GM18505 (cell line): ENCODE measurements around the gene GOT2.
"Not testable (repeated sequence)": the region's sequence is repeated elsewhere in the genome, so short reads cannot be mapped to it uniquely, and the experiment has no call there.

ENCODE experiments used
- ATAC-seq: cut with Tn5 transposase; IDR thresholded peaks from one replicate; pipeline ENCODE4 v1.9.1; 2021; ENCODE audit not compliant: unreplicated experiment
- POLR2A ChIP-seq: IDR thresholded peaks from 4 replicates; pipeline ENCODE4 v1.6.1; 2011; ENCODE audit warnings: borderline replicate concordance; ENCODE audit not compliant: insufficient read depth, insufficient read length; ENCODE audit errors: extremely low read depth

Gene GOT2

GRCh38 chr16:58732545-58733247, 1.4 kb downstream of the GOT2 start:
- no peak for TF ChIP-seq POLR2A
- peak; percentile 39 for ATAC-seq

- no peak for ATAC-seq
- TF ChIP-seq POLR2A, result no peak
Measured at GRCh38 chr16:58730724-58731370, 3.3 kb downstream of the GOT2 start.

GRCh38 chr16:58727796-58728568, 6.1 kb downstream of the GOT2 start:
- TF ChIP-seq POLR2A, result no peak
- ATAC-seq, result no peak

- TF ChIP-seq POLR2A, result no peak
- ATAC-seq, result no peak
Measured at GRCh38 chr16:58727028-58727781, 6.9 kb downstream of the GOT2 start.

GRCh38 chr16:58723109-58723508, 11.0 kb downstream of the GOT2 start:
- no peak for TF ChIP-seq POLR2A
- ATAC-seq, result no peak

- no peak for TF ChIP-seq POLR2A
Measured at GRCh38 chr16:58717994-58718393, 16.1 kb downstream of the GOT2 start.

GRCh38 chr16:58716468-58716867, 17.6 kb downstream of the GOT2 start:
- no peak for TF ChIP-seq POLR2A
- ATAC-seq, result no peak

More at GRCh38 chr16:58717994-58718393, 16.1 kb downstream of the GOT2 start:
- ATAC-seq, result no peak

GRCh38 chr16:58713742-58714141, 20.4 kb downstream of the GOT2 start:
- ATAC-seq, result no peak
- TF ChIP-seq POLR2A, result no peak

GRCh38 chr16:58709333-58709732, 24.8 kb downstream of the GOT2 start:
- no peak for TF ChIP-seq POLR2A
- ATAC-seq, result peak; percentile 91

- no peak for TF ChIP-seq POLR2A
- no peak for ATAC-seq
Measured at GRCh38 chr16:58699151-58699550, 35.0 kb downstream of the GOT2 start.

GRCh38 chr16:58695368-58695767, 38.7 kb downstream of the GOT2 start:
- no peak for TF ChIP-seq POLR2A
- no peak for ATAC-seq

GRCh38 chr16:58692450-58692849, 41.7 kb downstream of the GOT2 start:
- TF ChIP-seq POLR2A, result no peak
- no peak for ATAC-seq

GRCh38 chr16:58686985-58687706, 47.0 kb downstream of the GOT2 start:
- ATAC-seq, result not testable (repeated sequence)
